ENCODE data around the gene GRAMD2B. TPM values are rescaled to one million over a fixed set of nuclear protein-coding genes. Genes with fewer than 3 reads are reported as not detected.
"Not testable (repeated sequence)": the region's sequence is repeated elsewhere in the genome, so short reads cannot be mapped to it uniquely, and the experiment has no call there.

The GRAMD2B gene
- total RNA-seq, 6 experiments from 2014 or later, result 69.2 to 154 (median 80.5) TPM

- peak; percentile 20 for DNase-seq
- Mint-ChIP-seq H3K4me1 (ENCODE audit: low read depth) (peaks cover 47% of the 10 kb centered on the region), H3K9me3 (no peaks in the 10 kb centered on the region), H3K36me3 (ENCODE audit: low read depth) (no peaks in the 10 kb centered on the region), H3K27me3 (ENCODE audit: insufficient read depth) (no peaks in the 10 kb centered on the region), H3K27ac (peak overlapping the region; percentile 46), H3K4me3 (no peak overlapping the region; the same call in 1 of the 2 replicates)
- TF ChIP-seq CTCF (IDR thresholded peaks at IDR 0.05), result no peak
Measured at GRCh38 chr5:126514131-126514557, 90.9 kb downstream of the GRAMD2B start.

- Mint-ChIP-seq H3K4me3 (no peak overlapping the region), H3K4me1 (ENCODE audit: low read depth) (peaks cover 50% of the 10 kb centered on the region), H3K27ac (peak overlapping the region; percentile 46), H3K36me3 (ENCODE audit: low read depth) (no peaks in the 10 kb centered on the region), H3K27me3 (ENCODE audit: insufficient read depth) (no peaks in the 10 kb centered on the region), H3K9me3 (no peaks in the 10 kb centered on the region)
- DNase-seq, result no peak
- TF ChIP-seq CTCF (IDR thresholded peaks at IDR 0.05), result no peak
Measured at GRCh38 chr5:126514558-126515141, 91.4 kb downstream of the GRAMD2B start.

GRCh38 chr5:126515337-126515736, 92.1 kb downstream of the GRAMD2B start:
- no peak for DNase-seq
- Mint-ChIP-seq H3K27ac (peak overlapping the region; percentile 79), H3K36me3 (ENCODE audit: low read depth) (no peaks in the 10 kb centered on the region), H3K4me1 (ENCODE audit: low read depth) (peaks cover 56% of the 10 kb centered on the region), H3K9me3 (no peaks in the 10 kb centered on the region), H3K4me3 (peak overlapping the region; percentile 74; the same call in 1 of the 2 replicates), H3K27me3 (ENCODE audit: insufficient read depth) (no peaks in the 10 kb centered on the region)
- no peak for TF ChIP-seq CTCF (IDR thresholded peaks at IDR 0.05)

- H3K4me1 Mint-ChIP-seq (ENCODE audit: low read depth), result peaks cover 61% of the 10 kb centered on the region
- peak; percentile 80 for DNase-seq
Measured at GRCh38 chr5:126516133-126516532, 92.9 kb downstream of the GRAMD2B start.

GRCh38 chr5:126516852-126517251, 93.6 kb downstream of the GRAMD2B start:
- Mint-ChIP-seq H3K4me1 (ENCODE audit: low read depth) (peaks cover 61% of the 10 kb centered on the region), H3K9me3 (no peaks in the 10 kb centered on the region), H3K27ac (peak overlapping the region; percentile 79), H3K4me3 (peak overlapping the region; percentile 74; the same call in 1 of the 2 replicates), H3K36me3 (ENCODE audit: low read depth) (no peaks in the 10 kb centered on the region), H3K27me3 (ENCODE audit: insufficient read depth) (no peaks in the 10 kb centered on the region)
- peak; percentile 73 for DNase-seq
- TF ChIP-seq CTCF (IDR thresholded peaks at IDR 0.05), result no peak

More at GRCh38 chr5:126516133-126516532, 92.9 kb downstream of the GRAMD2B start:
- TF ChIP-seq CTCF (IDR thresholded peaks at IDR 0.05), result no peak
- H3K27me3 Mint-ChIP-seq (ENCODE audit: insufficient read depth), result no peaks in the 10 kb centered on the region
- H3K9me3 Mint-ChIP-seq, result no peaks in the 10 kb centered on the region
- peak overlapping the region; percentile 74 for H3K4me3 Mint-ChIP-seq
- H3K36me3 Mint-ChIP-seq (ENCODE audit: low read depth), result no peaks in the 10 kb centered on the region
- peak overlapping the region; percentile 79 for H3K27ac Mint-ChIP-seq

- H3K4me1 Mint-ChIP-seq (ENCODE audit: low read depth), result peaks cover 53% of the 10 kb centered on the region
- H3K36me3 Mint-ChIP-seq (ENCODE audit: low read depth); DNase-seq; H3K27ac Mint-ChIP-seq; H3K9me3 Mint-ChIP-seq; H3K4me3 Mint-ChIP-seq; H3K27me3 Mint-ChIP-seq (ENCODE audit: insufficient read depth): not testable (repeated sequence)
Measured at GRCh38 chr5:126519223-126519622, 96.0 kb downstream of the GRAMD2B start.
